GM06990 (cell line): ENCODE data around the gene SPAG8.

Experiments used
- DNase-seq: peaks from one replicate; pipeline ENCODE4 v3.0.0-alpha.2; 2011; ENCODE audit not compliant: insufficient read length; ENCODE audit errors: extremely low read depth
- H3K27me3 ChIP-seq: replicated peaks from 2 replicates; pipeline ENCODE4 v1.6.0; 2011; ENCODE audit warnings: low read length; ENCODE audit not compliant: control insufficient read depth, insufficient read depth
- H3K36me3 ChIP-seq: 2 replicates; pipeline ENCODE4 v1.5.1; 2011; ENCODE audit warnings: low read length; ENCODE audit not compliant: control insufficient read depth, insufficient read depth
- H3K4me3 ChIP-seq: replicated peaks from 2 replicates; pipeline ENCODE4 v1.5.1; 2011; ENCODE audit warnings: low read depth, mild to moderate bottlenecking, control low read depth, low read length
- TF ChIP-seq, protein P1 (sequence below): IDR thresholded peaks from 2 replicates; pipeline ENCODE4 v1.5.1; 2011; ENCODE audit warnings: low read length, control low read depth, mild to moderate bottlenecking, inconsistent platforms; ENCODE audit not compliant: insufficient read depth, poor library complexity, severe bottlenecking

SPAG8 gene

DNA sequence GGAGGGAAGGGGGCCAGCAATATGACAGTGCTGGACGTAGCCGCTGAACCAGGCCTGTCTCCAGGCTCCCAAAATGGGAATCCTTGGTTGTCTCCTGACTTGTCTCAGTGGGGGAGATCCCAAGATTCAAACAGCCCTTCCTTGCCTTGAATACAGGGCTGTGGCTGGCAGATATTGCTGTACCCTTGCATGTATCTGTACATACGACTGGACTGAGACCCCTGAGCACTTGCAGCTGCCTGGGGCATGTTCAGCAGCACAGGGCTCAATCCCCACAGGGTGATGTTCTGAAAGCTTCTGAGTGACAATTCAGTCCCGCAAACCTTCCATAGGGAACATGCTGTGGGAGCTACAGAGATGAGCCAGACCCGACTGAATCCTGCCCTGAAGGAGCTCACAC lies 44.8 kb upstream of the SPAG8 start:
- Histone ChIP-seq H3K4me3 (no peak overlapping the region), H3K27me3 (no peaks in the 10 kb centered on the region), H3K36me3 (no peaks in the 10 kb centered on the region)
- TF ChIP-seq, protein P1, sequence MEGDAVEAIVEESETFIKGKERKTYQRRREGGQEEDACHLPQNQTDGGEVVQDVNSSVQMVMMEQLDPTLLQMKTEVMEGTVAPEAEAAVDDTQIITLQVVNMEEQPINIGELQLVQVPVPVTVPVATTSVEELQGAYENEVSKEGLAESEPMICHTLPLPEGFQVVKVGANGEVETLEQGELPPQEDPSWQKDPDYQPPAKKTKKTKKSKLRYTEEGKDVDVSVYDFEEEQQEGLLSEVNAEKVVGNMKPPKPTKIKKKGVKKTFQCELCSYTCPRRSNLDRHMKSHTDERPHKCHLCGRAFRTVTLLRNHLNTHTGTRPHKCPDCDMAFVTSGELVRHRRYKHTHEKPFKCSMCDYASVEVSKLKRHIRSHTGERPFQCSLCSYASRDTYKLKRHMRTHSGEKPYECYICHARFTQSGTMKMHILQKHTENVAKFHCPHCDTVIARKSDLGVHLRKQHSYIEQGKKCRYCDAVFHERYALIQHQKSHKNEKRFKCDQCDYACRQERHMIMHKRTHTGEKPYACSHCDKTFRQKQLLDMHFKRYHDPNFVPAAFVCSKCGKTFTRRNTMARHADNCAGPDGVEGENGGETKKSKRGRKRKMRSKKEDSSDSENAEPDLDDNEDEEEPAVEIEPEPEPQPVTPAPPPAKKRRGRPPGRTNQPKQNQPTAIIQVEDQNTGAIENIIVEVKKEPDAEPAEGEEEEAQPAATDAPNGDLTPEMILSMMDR = no peak
- no peak for DNase-seq

DNA sequence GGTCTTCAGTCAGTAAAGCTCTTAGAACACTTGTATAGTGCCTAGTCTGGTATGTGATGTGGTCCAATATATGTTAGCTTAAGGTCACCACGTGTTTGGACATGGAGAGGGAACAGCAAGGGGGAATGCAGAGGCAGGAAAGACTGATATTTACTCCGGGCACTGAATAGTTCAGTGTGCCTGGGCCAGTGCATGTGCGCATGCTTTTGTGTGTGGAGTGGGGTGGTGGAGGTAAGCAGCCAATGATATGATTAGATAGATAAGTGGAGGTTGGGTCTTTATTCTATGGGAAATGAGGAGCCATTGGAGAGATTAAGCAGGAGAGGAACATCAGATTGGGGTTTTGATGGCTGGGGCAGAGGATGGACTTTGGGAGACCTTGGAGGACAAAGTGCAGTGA lies 44.1 kb upstream of the SPAG8 start:
- no peak for DNase-seq
- no peaks in the 10 kb centered on the region for H3K27me3 ChIP-seq

DNA sequence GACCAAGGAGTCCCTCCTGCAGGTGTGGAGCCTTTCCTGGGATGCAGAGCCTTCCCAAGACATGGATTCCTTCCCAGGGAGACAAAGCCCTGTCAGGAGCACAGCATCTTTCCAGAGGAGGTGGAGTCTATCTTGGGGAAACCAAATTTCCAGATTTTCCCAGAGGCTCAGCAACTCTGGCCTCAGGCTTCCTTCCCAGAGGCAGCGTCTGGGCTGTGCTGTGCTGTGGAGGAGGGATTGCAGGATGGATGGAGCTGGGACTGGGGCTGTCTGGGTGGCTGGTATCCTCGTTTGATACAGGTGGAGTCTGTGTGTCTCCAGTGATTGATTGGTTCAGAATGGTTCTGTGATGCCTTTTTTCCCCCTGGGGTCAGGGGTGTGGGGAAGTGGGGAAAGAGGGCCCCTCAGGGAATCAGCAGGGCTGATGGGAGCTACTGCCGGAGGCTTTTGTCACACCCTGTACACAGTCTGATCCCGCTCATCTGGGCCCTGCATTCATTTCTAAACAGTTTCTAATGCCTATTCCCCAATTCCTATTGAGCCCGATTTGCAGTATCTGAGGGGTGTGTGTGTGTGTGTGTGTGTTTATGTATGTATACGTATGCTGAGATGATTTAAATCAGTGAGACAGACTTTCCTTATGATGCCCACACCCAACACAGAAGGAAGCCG lies 42.2 kb upstream of the SPAG8 start:
- DNase-seq = no peak
- Histone ChIP-seq H3K36me3 (no peaks in the 10 kb centered on the region), H3K27me3 (no peaks in the 10 kb centered on the region), H3K4me3 (no peak overlapping the region)
- TF ChIP-seq, protein P1 = no peak

More for the DNA sequence above, 44.1 kb upstream of the SPAG8 start:
- no peaks in the 10 kb centered on the region for H3K36me3 ChIP-seq
- TF ChIP-seq, protein P1 = no peak
- H3K4me3 ChIP-seq = no peak overlapping the region

DNA sequence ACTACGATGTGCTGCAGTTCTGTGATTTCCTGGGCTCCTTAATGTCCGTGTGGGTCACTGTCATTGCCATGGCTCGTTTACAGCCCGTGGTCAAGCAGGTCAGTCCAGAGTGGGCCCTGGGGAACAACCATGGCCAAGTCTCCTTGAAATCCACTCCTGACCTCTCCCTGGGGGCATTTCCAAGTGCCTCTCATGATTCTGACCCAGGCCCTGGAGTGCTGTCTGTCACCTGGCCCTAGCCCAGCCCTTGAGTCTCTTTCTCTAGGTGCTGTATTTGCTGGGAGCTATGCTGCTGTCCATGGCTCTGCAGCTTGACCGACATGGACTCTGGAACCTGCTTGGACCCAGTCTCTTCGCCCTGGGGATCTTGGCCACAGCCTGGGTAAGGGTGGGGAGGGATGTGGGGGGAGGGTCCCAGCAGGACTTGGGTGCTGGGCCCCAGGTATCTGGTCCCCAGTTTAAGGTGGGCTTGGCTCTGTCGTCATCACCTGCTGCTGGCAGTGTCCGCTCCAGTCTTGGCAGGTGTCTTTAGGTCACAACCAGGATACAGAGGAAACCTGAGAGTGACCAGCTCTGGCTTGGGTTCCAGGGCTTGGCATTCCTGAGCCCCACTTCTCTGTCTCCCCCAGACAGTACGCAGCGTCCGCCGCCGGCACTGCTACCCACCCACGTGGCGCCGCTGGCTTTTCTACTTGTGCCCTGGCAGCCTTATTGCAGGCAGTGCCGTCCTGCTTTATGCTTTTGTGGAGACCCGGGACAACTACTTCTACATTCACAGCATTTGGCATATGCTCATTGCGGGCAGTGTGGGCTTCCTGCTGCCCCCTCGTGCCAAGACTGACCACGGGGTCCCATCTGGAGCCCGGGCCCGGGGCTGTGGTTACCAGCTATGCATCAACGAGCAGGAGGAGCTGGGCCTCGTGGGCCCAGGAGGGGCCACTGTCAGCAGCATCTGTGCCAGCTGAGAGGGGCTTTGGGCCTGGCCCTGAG lies 41.1 kb upstream of the SPAG8 start:
- DNase-seq = no peak
- Histone ChIP-seq H3K4me3 (no peak overlapping the region), H3K36me3 (no peaks in the 10 kb centered on the region), H3K27me3 (no peaks in the 10 kb centered on the region)
- TF ChIP-seq, protein P1 = no peak

DNA sequence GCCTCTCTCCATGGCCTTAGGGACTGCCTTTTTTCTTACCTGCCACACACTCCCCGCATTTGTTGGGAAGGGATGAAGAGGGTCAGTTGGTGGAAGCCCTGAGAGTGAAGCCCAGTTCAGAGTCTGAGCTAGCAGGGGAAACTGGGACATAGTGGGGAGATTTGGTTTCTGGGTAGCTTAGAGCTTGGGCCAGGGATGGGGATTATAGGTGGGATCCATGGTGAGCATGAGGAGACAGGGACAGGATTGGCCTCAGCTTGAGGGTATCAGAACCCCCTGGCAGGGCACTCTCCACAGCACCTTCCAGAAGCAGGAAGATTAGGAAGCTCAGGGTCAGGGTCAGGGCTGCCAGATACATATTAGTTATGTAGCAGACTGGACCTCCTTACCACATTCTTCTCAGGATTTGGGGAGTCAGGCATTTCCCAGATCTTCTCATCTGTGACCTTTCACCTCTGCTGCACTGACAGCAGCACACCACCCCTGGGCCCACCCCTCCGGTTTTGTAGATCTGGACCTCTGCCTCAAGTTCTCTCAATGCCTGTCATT lies 40.3 kb upstream of the SPAG8 start:
- Histone ChIP-seq H3K36me3 (no peaks in the 10 kb centered on the region), H3K27me3 (no peaks in the 10 kb centered on the region), H3K4me3 (no peak overlapping the region)
- no peak for DNase-seq
- TF ChIP-seq, protein P1 = no peak
